GM12873 (cell line): ENCODE measurements around the gene EIF4E3.

Source experiments
- TF ChIP-seq, protein P1 (sequence below): IDR thresholded peaks from 2 replicates; pipeline ENCODE4 v1.5.1; 2012; ENCODE audit warnings: low read depth, mild to moderate bottlenecking, moderate library complexity, low read length, control low read depth; ENCODE audit not compliant: insufficient read depth; ENCODE audit errors: missing control alignments

EIF4E3 gene

DNA sequence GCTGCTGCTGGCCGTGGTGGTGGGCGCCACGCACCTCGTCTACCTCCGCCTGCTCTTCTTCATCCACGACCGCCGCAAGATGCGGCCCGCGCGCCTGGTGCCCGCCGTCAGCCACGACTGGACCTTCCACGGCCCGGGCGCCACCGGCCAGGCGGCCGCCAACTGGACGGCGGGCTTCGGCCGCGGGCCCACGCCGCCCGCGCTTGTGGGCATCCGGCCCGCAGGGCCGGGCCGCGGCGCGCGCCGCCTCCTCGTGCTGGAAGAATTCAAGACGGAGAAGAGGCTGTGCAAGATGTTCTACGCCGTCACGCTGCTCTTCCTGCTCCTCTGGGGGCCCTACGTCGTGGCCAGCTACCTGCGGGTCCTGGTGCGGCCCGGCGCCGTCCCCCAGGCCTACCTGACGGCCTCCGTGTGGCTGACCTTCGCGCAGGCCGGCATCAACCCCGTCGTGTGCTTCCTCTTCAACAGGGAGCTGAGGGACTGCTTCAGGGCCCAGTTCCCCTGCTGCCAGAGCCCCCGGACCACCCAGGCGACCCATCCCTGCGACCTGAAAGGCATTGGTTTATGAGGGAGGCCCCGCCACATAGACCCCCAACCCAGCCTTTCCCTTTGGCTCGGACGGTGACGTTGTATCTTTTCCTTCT, 29.5 kb upstream of the EIF4E3 start:
- TF ChIP-seq, protein P1, sequence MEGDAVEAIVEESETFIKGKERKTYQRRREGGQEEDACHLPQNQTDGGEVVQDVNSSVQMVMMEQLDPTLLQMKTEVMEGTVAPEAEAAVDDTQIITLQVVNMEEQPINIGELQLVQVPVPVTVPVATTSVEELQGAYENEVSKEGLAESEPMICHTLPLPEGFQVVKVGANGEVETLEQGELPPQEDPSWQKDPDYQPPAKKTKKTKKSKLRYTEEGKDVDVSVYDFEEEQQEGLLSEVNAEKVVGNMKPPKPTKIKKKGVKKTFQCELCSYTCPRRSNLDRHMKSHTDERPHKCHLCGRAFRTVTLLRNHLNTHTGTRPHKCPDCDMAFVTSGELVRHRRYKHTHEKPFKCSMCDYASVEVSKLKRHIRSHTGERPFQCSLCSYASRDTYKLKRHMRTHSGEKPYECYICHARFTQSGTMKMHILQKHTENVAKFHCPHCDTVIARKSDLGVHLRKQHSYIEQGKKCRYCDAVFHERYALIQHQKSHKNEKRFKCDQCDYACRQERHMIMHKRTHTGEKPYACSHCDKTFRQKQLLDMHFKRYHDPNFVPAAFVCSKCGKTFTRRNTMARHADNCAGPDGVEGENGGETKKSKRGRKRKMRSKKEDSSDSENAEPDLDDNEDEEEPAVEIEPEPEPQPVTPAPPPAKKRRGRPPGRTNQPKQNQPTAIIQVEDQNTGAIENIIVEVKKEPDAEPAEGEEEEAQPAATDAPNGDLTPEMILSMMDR, result no peak

DNA sequence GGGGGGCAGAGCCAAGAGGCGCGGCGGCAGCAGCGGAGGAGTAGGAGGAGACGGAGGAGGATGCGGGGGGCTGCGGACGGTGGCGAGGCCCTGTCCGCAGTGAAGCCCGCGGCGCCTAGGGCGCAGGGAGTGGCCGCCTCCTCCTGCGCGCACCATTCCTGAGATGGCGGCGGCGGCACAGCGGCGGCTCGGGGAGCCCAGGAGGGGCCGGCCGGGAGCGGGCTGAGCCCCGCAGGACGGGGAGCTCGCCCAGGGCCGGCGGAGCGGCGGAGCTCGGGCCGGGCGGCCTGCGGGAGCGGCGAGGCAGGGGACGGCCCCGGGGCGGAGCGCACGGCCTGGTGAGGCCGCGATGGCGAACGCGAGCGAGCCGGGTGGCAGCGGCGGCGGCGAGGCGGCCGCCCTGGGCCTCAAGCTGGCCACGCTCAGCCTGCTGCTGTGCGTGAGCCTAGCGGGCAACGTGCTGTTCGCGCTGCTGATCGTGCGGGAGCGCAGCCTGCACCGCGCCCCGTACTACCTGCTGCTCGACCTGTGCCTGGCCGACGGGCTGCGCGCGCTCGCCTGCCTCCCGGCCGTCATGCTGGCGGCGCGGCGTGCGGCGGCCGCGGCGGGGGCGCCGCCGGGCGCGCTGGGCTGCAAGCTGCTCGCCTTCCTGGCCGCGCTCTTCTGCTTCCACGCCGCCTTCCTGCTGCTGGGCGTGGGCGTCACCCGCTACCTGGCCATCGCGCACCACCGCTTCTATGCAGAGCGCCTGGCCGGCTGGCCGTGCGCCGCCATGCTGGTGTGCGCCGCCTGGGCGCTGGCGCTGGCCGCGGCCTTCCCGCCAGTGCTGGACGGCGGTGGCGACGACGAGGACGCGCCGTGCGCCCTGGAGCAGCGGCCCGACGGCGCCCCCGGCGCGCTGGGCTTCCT, 28.8 kb upstream of the EIF4E3 start, which contains the start of gene GPR27:
GPR27 (plus strand) TSS at position 155 of the 909 bp plus-strand sequence; CDS start at position 350, 195 bp downstream.
- TF ChIP-seq, protein P1, result no peak

DNA sequence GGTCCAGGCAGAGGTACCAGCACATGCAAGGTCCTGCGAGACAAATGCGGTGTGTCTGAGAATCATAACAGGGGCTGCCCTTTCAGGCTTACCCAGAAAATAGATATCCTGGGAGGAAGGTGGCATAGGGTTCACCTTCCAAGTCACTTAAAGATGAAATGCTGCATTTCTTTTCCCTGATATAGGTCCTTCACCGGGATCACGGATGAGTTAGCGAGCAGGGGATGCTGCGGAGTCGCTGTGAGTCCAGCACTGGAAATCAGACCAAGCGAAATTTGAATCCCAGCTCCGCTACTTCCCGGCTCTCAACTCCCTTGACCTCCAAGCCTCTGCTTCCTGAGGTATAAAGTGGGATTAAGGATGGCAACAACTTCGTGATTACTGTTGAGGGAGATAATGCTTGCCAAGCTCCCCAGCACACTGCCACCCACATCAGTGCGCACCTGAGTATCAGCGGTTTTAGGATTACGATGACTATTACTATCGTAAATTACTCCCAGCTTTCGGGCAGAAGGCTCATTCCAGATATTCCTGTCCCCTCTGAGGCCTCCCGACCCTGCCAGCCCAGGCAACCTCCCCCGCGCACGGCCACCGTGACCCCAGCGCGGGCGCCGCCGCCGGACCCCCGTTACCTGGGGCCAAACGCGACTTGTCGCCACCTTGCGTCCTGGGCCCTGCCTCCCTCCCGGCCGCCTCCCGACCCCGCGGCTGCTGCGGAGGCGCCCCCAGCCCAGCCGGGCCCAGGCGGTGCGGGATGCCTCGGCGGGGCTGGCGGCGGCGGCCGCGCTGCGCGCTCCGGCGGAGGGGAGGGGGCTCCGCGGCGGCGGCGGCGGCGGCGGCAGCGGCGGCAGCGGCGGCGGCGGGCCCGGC, 27.9 kb upstream of the EIF4E3 start:
- TF ChIP-seq, protein P1, result no peak

DNA sequence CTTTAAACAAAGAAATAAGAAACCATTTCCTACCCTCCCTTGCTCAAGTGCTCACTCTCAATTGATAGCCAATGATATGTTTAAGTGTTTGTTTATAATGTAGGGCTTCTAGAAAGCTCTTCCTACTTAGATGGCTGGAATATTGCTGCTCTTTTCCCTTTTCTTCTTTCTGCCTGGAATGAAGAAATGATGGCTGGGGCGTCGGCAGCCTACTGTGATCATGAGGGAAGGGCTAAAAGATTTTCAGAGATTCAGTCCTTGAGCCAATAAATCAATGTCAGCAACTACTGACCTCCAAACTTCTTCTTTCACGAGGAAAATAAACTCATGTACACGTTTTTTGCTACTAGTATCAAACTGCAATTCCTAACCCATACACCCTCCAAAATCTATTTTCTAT, 26.4 kb upstream of the EIF4E3 start:
- TF ChIP-seq, protein P1, result no peak

DNA sequence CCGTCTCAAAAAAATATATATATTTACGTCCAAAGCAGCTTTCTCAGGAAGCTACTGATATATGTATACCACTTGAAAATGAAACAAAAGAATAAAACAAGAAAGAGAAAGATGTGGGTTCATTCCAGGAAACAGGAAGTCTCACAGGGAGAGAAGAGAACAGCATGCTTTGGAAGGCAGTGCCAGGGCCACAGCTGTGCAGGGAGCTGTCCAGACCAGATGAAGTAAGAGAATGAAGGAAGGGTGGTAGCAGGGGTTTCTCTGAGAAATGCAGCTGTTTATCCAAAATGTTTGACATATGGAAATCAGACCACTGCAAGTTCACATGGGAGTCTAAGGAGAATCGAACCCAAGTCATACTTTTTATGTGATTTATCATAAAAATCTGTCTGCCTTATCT, 19.5 kb upstream of the EIF4E3 start:
- TF ChIP-seq, protein P1, result no peak

DNA sequence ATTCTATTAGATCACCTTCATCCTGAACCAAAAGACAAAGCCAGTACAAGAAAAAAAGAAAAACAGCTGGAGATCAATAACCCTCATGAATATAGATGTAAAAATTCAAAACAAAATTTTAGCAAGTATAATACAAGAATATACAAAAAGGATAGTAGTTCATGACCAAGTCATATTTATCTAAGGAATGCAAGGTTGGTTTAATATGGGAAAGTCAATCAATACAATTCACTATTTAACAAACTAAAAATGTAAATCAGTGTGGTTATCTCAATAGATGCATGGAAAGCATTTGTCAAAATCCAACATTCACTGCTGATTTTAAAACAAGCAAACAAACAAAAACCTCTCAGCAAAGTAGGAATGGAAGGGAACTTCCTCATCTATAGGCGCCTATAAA, 17.4 kb upstream of the EIF4E3 start:
- TF ChIP-seq, protein P1, result no peak
